ENCODE data around the gene KRTAP10-4. TPM values are rescaled to one million over a fixed set of nuclear protein-coding genes. Genes with fewer than 3 reads are reported as not detected.

Gene KRTAP10-4
- total and polyA plus RNA-seq, 2 donors (not counting 3 experiments of a cell fraction or from before 2014, with no cell fraction given), result not detected

DNA sequence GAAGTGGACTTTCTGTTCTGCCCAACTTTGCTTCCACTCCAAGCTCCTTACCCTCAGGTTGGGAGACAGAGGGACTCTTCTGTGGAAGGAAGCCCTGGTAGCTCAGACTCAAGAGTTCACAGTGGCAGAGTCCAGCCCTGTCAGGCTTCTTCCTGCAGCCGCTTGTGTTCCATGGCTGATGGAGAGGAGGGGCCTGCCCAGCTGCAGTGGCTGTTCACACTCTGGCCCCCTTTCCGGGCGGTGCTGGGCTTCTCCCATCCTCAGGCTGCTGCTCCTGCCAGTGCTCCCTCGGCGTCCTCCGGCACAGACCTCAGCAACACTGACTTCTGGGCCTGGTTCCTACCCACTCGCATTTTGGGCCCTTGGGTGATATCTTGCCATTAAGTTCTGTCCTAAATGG lies 37.6 kb upstream of the KRTAP10-4 start:
- H3K27ac ChIP-seq (ENCODE audit: insufficient read depth, low read depth, low read length), result no peak overlapping the region
- H3K36me3 ChIP-seq (ENCODE audit: control insufficient read depth in 2 of 2, extremely low read depth in 1 of 2, insufficient read depth in 2 of 2, low read length in 2 of 2), result no peaks in the 10 kb centered on the region
- CTCF ChIA-PET, result interaction anchor here (1.2 kb wide), 1 partner anchor 257 kb away, joined by 4 read pairs; no protein-coding TSS in a partner anchor
- no peaks in the 10 kb centered on the region for H3K4me1 ChIP-seq (ENCODE audit: control insufficient read depth, extremely low read depth, insufficient read depth, low read length)
- BruUV-seq (replicated peaks), result no TSS peak
- H3K79me2 ChIP-seq (ENCODE audit: control insufficient read depth, insufficient read depth, low read length), result no peaks in the 10 kb centered on the region
- H3K27me3 ChIP-seq (ENCODE audit: control insufficient read depth in 2 of 2, insufficient read depth in 2 of 2, low read length in 2 of 2), result peaks cover 0 to 3% of the 10 kb centered on the region in 2 experiments
- DNase-seq (ENCODE audit: low read depth, low spot score) (no peak), FAIRE-seq (no peak)
- no peak overlapping the region for H3K9ac ChIP-seq (replicated peaks; ENCODE audit: extremely low read depth, insufficient read depth, low read length)
- no peak overlapping the region for H2AFZ ChIP-seq (ENCODE audit: low read depth, low read length)
- POLR2A ChIA-PET, result interaction anchor here (0.7 kb wide), 1 partner anchor 30 kb away, joined by 4 read pairs; no protein-coding TSS in a partner anchor
- H3K4me2 ChIP-seq (ENCODE audit: insufficient read depth, low read length), result no peak overlapping the region
- TF ChIP-seq FOS (IDR thresholded peaks at IDR 0.05; ENCODE audit: borderline replicate concordance, insufficient read depth, low read length), result no peak
- no peak for TF ChIP-seq POLR2AphosphoS5 (IDR thresholded peaks at IDR 0.05; ENCODE audit: insufficient read depth, low read depth, low read length)
- no peak for TF ChIP-seq MYC (IDR thresholded peaks at IDR 0.05; ENCODE audit: low read depth, low read length)
- no peak for TF ChIP-seq JUN (IDR thresholded peaks at IDR 0.05; ENCODE audit: borderline replicate concordance, insufficient read depth, insufficient read length, low read depth)
- TF ChIP-seq GATA2 (IDR thresholded peaks at IDR 0.05; ENCODE audit: insufficient read depth, insufficient read length, low read depth, low read length), result no peak
- TF ChIP-seq CTCF (IDR thresholded peaks at IDR 0.05; ENCODE audit: extremely low read depth in 1 of 2, insufficient read depth in 1 of 2, low read depth in 1 of 2, low read length in 2 of 2), result no peak
- TF ChIP-seq EZH2 (IDR thresholded peaks at IDR 0.05; ENCODE audit: borderline replicate concordance, low read depth, low read length, severe bottlenecking), result no peak
- no peak for TF ChIP-seq POLR2A (IDR thresholded peaks at IDR 0.05; ENCODE audit: low read depth, low read length)
- TF ChIP-seq, protein P1, sequence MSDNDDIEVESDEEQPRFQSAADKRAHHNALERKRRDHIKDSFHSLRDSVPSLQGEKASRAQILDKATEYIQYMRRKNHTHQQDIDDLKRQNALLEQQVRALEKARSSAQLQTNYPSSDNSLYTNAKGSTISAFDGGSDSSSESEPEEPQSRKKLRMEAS (IDR thresholded peaks at IDR 0.05; ENCODE audit: insufficient read depth, insufficient read length), result no peak
- intact Hi-C loops (cut with micrococcal nuclease) (no loop called here), dilution Hi-C loops (cut with MboI; ENCODE audit: extremely low pct_ligation_motif_present, low sequenced_read_pairs) (no loop called here)
- H4K20me1 ChIP-seq (replicated peaks; ENCODE audit: control insufficient read depth, extremely low read depth, insufficient read depth, low read length), result no peaks in the 10 kb centered on the region
- H3K4me3 ChIP-seq (replicated peaks in 1 of 3; ENCODE audit: insufficient read depth in 1 of 3, low read depth in 1 of 3, low read length in 3 of 3), result no peak overlapping the region
- H3K9me3 ChIP-seq (replicated peaks; ENCODE audit: control insufficient read depth, insufficient read depth, low read length), result no peaks in the 10 kb centered on the region
- H3K9me1 ChIP-seq (replicated peaks; ENCODE audit: control insufficient read depth, extremely low read depth, insufficient read depth, low read length), result no peaks in the 10 kb centered on the region

Measured in endothelial cell of umbilical vein (primary cell).